Fibroblast of lung (primary cell): ENCODE data around the gene AANAT.

Experiments
- CTCF ChIP-seq, 2 donors: IDR thresholded peaks in 1 of 2; conservative IDR thresholded peaks in 1 of 2; 1 replicate in 1 of 2; 2 replicates in 1 of 2; pipeline ENCODE4 v1.5.1; 2011 to 2012; ENCODE audit warnings: low read length in 2 of 2, control low read depth in 1 of 2, inconsistent platforms in 1 of 2, low read depth in 1 of 2, mild to moderate bottlenecking in 1 of 2
- EZH2 ChIP-seq: IDR thresholded peaks from 2 replicates; pipeline ENCODE4 v1.5.1; 2012; ENCODE audit warnings: low read length, control low read depth, mild to moderate bottlenecking; ENCODE audit errors: missing control alignments

GRCh38 chr17:76474894-76475293 lies 7.5 kb downstream of the AANAT start:
- TF ChIP-seq CTCF (conservative IDR thresholded peaks at IDR 0.05 in 1 of 2, IDR thresholded peaks at IDR 0.05 in 1 of 2; ENCODE audit: low read depth in 1 of 2, low read length in 2 of 2) (no peak), EZH2 (no peak)
